ENCODE data around the gene GLG1. TPM values are rescaled to one million over a fixed set of nuclear protein-coding genes. Genes with fewer than 3 reads are reported as not detected.

Gene GLG1
- total RNA-seq, 1 experiment from 2014 or later = 135 TPM

- H4K91ac ChIP-seq (ENCODE audit: insufficient read length, low read depth, low read length) = no peak overlapping the region
- no peak overlapping the region for H2BK12ac ChIP-seq (ENCODE audit: insufficient read length, low read depth, low read length)
- H3K79me1 ChIP-seq (ENCODE audit: insufficient read depth, low read depth, low read length, poor library complexity, severe bottlenecking) = peaks cover 2% of the 10 kb centered on the region
- no peak overlapping the region for H2AK5ac ChIP-seq (ENCODE audit: insufficient read length, low read length)
- peaks cover 0 to 3% (median 0%) of the 10 kb centered on the region in 3 experiments; a peak in 1 of 7 replicates for H3K36me3 Mint-ChIP-seq (ENCODE audit: insufficient read depth in 1 of 3, low read depth in 3 of 3)
- H3K27me3 ChIP-seq (ENCODE audit: insufficient read depth, low read length) = no peaks in the 10 kb centered on the region
- H2BK5ac ChIP-seq (ENCODE audit: insufficient read length, low read length) = no peak overlapping the region
- no peak for DNase-seq
- no peaks in the 10 kb centered on the region for H4K20me1 ChIP-seq (ENCODE audit: control insufficient read depth, insufficient read depth, insufficient read length)
- no peak overlapping the region for H3K23ac ChIP-seq (ENCODE audit: insufficient read length, low read depth, low read length)
- no peak overlapping the region; a peak in 1 of 7 replicates for H3K27ac Mint-ChIP-seq
- 0 out of 2 replicates have a peak, but pooled peaks cover 1% of the 10 kb centered on the region for H3K4me1 ChIP-seq (ENCODE audit: insufficient read depth, low read length)
- H2AFZ ChIP-seq (ENCODE audit: low read length) = no peak overlapping the region
- no peaks in the 10 kb centered on the region for H3K9me3 Mint-ChIP-seq
- no CpG with 5 or more reads among the region's 1 CpG for WGBS (ENCODE audit: extremely low coverage, insufficient read length, low lambda C conversion rate)
- H3K27me3 Mint-ChIP-seq (ENCODE audit: low read depth) = no peaks in the 10 kb centered on the region
- no peak overlapping the region for H2BK20ac ChIP-seq (ENCODE audit: low read depth, low read length, poor library complexity, severe bottlenecking)
- H3K56ac ChIP-seq (ENCODE audit: insufficient read length, low read depth, low read length) = no peak overlapping the region
- no peak overlapping the region for H3K4me3 Mint-ChIP-seq
- no peaks in the 10 kb centered on the region for H3K9me3 ChIP-seq (ENCODE audit: control insufficient read depth, low read depth, low read length)
- no peak overlapping the region for H3T11ph ChIP-seq (ENCODE audit: low read length)
- no peak overlapping the region for H3K14ac ChIP-seq (ENCODE audit: insufficient read depth, low read length)
- H3K4me1 Mint-ChIP-seq = peaks cover 0 to 2% of the 10 kb centered on the region in 2 experiments; a peak in 1 of 4 replicates
- H3K4me2 ChIP-seq (ENCODE audit: insufficient read depth, insufficient read length, low read length) = no peak overlapping the region
- no peak overlapping the region for H4K5ac ChIP-seq (ENCODE audit: insufficient read length, low read depth, low read length)
- no peak overlapping the region for H2BK15ac ChIP-seq (ENCODE audit: low read depth, low read length)
- no peak overlapping the region for H4K8ac ChIP-seq (replicated peaks; ENCODE audit: insufficient read length, low read depth, low read length)
- H3K23me2 ChIP-seq (ENCODE audit: insufficient read length, low read depth, low read length, poor library complexity, severe bottlenecking) = no peaks in the 10 kb centered on the region
- no peak overlapping the region for H3K4ac ChIP-seq (ENCODE audit: low read depth, low read length)
- no peak overlapping the region for H3K9ac ChIP-seq (ENCODE audit: extremely low read depth, insufficient read length, low read length)
- H2BK120ac ChIP-seq (ENCODE audit: low read depth, low read length, poor library complexity, severe bottlenecking) = no peak overlapping the region
- no peak overlapping the region for H3K27ac ChIP-seq (ENCODE audit: insufficient read length, low read depth, low read length)
- peaks cover 4% of the 10 kb centered on the region; the same call in 1 of the 2 replicates for H3K79me2 ChIP-seq (ENCODE audit: insufficient read depth, low read length)
- TF ChIP-seq CTCF (conservative IDR thresholded peaks at IDR 0.05) = no peak
- H3K18ac ChIP-seq (ENCODE audit: insufficient read length, low read depth, low read length) = no peak overlapping the region
Measured at GRCh38 chr16:74557275-74557674, 49.6 kb downstream of the GLG1 start.

Measured in H9 (cell line).